WERI-Rb-1 (cell line): ENCODE results near the gene TMEM63A.
A peak's percentile ranks its signal among the peaks of the same experiment; 100 is the strongest.
"Not testable (repeated sequence)": the region's sequence is repeated elsewhere in the genome, so short reads cannot be mapped to it uniquely, and the experiment has no call there.

ENCODE experiments used
- DNase-seq: peaks from one replicate; pipeline ENCODE4 v3.0.0-alpha.2; 2020
- H3K27ac ChIP-seq: fragments of 250-450 bp; sonication (Bioruptor Pico); 2 replicates; pipeline ENCODE4 v1.5.1; 2020; ENCODE audit warnings: mild to moderate bottlenecking, moderate library complexity
- H3K27me3 ChIP-seq: fragments of 250-450 bp; sonication (Bioruptor Pico); 2 replicates; pipeline ENCODE4 v1.5.1; 2021; ENCODE audit warnings: mild to moderate bottlenecking, low read depth, moderate library complexity; ENCODE audit not compliant: insufficient read depth, severe bottlenecking
- H3K36me3 ChIP-seq: fragments of 250-450 bp; sonication (Bioruptor Pico); 2 replicates; pipeline ENCODE4 v1.5.1; 2020; ENCODE audit warnings: mild to moderate bottlenecking, moderate library complexity
- H3K4me3 ChIP-seq: 2 replicates; pipeline ENCODE4 v1.5.1; 2011; ENCODE audit warnings: low read depth, mild to moderate bottlenecking, control low read depth, low read length
- H3K9me3 ChIP-seq: fragments of 250-450 bp; sonication (Bioruptor Pico); 2 replicates; pipeline ENCODE4 v1.5.1; 2021; ENCODE audit warnings: mild to moderate bottlenecking, moderate library complexity; ENCODE audit not compliant: severe bottlenecking
- TF ChIP-seq, protein P1 (sequence below): IDR thresholded peaks from 2 replicates; pipeline ENCODE4 v1.5.1; 2011; ENCODE audit warnings: low read depth, mild to moderate bottlenecking, control low read depth, inconsistent platforms, low read length

TMEM63A gene

DNA sequence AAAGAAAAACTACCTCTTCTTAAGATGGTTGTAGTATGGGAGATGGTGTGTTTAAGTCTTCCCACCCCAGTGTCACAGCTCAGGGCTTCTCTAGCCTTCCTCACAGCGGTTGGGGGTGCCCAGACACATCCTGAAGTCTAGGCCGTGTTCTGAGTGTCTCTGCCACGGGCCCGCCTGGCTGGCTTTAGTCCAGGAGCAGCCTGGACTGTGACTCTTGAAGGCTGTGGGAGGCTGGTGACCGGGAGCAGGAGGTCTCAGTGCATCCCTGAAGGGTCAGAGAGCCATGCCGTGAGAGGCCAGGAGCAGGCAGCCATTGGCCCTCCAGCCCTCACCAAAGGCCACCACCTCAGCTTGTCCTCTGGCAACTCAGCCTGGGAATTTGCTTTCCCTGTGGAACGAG is 67.8 kb downstream of the TMEM63A start:
- TF ChIP-seq, protein P1, sequence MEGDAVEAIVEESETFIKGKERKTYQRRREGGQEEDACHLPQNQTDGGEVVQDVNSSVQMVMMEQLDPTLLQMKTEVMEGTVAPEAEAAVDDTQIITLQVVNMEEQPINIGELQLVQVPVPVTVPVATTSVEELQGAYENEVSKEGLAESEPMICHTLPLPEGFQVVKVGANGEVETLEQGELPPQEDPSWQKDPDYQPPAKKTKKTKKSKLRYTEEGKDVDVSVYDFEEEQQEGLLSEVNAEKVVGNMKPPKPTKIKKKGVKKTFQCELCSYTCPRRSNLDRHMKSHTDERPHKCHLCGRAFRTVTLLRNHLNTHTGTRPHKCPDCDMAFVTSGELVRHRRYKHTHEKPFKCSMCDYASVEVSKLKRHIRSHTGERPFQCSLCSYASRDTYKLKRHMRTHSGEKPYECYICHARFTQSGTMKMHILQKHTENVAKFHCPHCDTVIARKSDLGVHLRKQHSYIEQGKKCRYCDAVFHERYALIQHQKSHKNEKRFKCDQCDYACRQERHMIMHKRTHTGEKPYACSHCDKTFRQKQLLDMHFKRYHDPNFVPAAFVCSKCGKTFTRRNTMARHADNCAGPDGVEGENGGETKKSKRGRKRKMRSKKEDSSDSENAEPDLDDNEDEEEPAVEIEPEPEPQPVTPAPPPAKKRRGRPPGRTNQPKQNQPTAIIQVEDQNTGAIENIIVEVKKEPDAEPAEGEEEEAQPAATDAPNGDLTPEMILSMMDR: no peak
- no peak for DNase-seq
- Histone ChIP-seq H3K4me3 (no peak overlapping the region), H3K27ac (no peak overlapping the region), H3K36me3 (no peaks in the 10 kb centered on the region), H3K27me3 (no peaks in the 10 kb centered on the region), H3K9me3 (no peaks in the 10 kb centered on the region)

DNA sequence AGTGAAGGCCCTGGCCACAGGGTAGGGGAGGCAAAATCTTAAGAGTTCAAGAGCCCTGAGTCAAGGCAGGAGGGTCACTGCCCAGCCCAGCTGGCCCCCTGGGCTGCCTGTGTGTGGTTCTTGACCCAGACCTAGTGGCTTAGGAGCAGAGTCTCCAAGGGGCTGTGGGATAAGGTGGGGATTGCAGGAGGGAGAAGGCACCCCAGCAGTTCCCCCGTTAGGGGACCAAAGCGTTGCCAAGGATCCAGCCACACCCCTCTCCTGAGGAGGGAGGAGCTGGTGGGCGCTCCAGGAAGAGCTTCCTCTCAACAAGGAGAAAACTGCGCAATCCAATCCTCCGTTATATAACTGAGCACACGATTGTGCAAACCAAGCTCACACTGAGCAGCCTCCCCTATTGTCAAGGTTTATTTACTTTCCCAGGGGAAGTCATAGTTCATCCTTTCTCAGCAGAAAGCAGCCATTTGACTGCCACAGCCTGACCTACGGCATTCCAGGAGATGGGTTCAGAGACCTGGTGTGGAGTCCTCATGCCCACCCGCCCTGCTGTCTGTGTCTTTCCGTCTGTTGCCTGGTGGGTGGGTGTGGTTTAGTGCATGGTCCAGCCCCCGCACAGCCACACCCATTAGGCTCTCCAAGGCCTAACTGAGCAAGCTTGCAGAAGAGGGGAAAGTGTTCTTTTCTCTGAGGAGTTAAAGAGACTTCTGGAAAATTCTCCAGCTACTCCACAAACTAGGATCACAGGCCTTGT is 68.8 kb downstream of the TMEM63A start:
- no peaks in the 10 kb centered on the region for H3K27me3 ChIP-seq
- no peak overlapping the region for H3K27ac ChIP-seq
- H3K9me3 ChIP-seq: no peaks in the 10 kb centered on the region
- no peak overlapping the region for H3K4me3 ChIP-seq
- H3K36me3 ChIP-seq: no peaks in the 10 kb centered on the region
- no peak for DNase-seq
- TF ChIP-seq, protein P1: no peak

DNA sequence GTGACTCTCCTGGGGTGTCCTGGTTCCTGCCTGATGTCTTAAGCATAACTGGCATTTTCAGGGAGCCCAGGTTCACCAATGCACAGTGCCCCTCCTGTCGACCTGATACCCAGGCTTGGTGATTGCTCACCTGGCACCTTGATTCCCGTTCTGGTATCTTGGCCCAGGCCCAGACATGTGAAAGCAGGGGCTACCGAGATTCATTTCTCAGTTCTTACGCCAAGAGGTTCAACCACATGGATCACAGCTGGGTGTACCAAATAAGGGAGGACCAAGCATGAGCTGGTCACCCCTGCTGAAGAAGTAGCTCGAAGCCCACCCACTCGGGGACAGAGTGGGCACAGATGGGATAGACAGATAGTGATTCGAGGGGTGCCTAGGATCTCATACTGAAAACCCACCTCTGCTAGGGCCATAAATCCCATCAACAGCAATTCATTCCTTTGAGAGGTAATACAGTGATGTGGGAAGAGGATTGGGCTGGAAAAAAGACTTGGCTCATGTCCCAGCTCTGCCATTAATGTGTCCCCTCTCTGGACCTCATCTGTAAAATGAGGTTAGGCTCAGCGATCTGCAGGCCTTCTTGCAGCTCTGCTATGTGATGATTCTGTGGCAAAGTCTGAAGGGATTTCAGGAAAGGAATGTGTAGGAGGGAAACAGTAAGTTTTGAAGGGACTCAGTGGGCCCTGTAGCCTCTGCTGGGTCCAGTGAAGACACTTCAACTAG is 69.5 kb downstream of the TMEM63A start:
- TF ChIP-seq, protein P1: no peak
- no peak overlapping the region for H3K4me3 ChIP-seq
- H3K9me3 ChIP-seq: no peaks in the 10 kb centered on the region
- H3K27me3 ChIP-seq: no peaks in the 10 kb centered on the region
- H3K36me3 ChIP-seq: no peaks in the 10 kb centered on the region
- no peak overlapping the region for H3K27ac ChIP-seq
- DNase-seq: no peak

DNA sequence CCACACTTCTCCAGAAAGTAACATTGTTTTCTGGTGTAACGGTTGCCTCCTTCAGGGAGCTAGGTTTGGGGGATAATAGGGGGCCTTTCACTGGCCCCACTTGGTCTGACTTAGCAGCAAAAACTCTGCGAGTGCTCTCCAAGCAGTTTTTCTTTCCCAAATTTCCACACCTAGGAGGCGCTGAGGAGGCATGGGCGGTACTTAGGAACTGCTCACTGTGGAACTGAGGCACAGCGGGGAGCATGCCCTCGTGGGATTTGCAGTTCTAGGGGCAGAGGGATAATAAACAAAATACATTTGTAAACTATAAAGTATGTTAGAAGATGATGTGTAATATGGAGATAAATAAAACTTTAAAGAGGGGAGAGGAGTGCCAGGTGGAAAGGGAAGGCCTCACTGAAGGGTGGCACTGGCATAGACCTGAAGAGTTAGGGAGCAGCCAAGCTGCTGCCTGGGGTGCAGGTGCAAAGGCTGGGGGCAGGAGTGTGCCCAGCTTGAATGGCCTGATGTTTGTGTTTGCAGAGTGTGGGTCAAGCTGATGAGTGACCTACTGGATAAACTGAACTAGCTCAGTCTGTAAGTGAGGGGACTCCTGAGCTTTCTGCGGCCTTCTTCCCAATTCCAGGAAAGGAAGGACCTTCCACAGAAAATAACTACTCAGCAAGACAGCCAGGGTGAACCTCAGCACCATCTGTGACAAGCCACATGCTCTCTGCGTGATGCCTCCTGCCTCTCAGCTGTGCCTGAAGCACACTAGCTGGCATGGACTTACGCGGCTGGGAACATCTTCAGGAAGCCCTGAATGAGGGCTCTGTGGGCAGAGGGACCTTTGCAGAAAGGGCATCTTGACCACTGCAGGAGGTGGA is 70.3 kb downstream of the TMEM63A start:
- Histone ChIP-seq H3K4me3 (no peak overlapping the region), H3K36me3 (no peaks in the 10 kb centered on the region), H3K27ac (no peak overlapping the region), H3K27me3 (no peaks in the 10 kb centered on the region), H3K9me3 (no peaks in the 10 kb centered on the region)
- peak; percentile 26 for DNase-seq
- TF ChIP-seq, protein P1: peak; percentile 34; the same call in 1 of the 2 replicates

DNA sequence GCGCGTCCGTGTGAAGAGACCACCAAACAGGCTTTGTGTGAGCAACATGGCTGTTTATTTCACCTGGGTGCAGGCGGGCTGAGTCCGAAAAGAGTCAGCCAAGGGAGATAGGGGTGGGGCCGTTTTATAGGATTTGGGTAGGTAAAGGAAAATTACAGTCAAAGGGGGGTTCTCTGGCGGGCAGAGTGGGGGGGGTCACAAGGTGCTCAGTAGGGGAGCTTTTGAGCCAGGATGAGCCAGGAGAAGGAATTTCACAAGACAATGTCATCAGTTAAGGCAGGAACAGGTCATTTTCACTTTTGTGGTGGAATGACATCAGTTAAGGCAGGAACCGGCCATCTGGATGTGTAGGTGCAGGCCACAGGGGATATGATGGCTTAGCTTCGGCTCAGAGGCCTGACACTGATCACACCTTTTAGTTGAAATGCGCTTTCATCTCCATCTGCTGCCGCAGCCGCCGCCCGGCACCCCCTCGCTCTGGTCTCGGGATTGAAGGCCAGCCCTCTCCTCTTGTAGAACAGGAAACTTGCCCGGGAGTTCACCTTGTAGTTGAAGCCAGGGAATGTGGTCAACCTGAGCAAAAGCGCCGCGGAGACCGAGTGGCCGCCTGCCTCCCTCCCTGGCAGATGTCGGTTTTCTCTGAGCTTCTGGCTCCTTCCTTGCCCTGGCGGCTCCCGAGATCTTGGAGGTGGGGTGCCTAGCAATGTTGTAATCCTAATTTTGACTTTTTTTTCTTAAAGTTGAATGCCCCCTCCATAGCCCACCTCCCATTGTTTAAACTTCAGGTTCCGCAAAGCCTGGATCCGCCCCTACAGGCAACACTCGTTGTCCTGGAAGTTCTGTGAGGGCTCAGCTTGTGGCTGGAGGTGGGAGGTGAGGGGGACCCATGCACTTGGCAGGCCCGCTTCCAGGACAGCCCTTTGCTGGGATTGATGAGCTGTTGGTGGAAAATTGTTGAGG is 71.3 kb downstream of the TMEM63A start:
- H3K27ac ChIP-seq, H3K9me3 ChIP-seq, H3K36me3 ChIP-seq, H3K27me3 ChIP-seq: not testable (repeated sequence)
- peak overlapping the region; percentile 42 for H3K4me3 ChIP-seq
- DNase-seq: peak; percentile 83
